ENCODE measurements around the gene TMPRSS12. TPM values are rescaled to one million over a fixed set of nuclear protein-coding genes. Genes with fewer than 3 reads are reported as not detected.

The TMPRSS12 gene
- total and polyA plus RNA-seq, 2 experiments from 2014 or later = not detected

DNA sequence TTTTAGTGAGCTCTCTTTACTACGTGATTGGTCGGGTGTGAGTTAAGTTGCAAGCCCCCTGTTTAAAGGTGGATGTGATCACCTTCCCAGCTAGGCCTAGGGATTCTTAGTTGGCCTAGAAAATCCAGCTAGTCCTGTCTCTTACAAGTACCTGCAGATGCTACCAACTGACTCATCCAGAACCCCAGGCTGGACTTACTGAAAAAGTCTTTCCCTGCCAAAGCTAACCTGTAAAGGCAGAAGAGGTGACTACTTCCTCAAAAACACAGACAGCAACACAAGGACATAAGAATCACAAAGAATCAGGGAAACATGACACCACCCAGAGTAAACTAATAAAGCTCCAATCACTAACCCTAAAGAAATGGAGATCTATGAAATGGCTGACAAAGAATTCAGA is 70.5 kb downstream of the TMPRSS12 start:
- ATAC-seq = no peak
- Histone ChIP-seq H3K4me3 (no peak overlapping the region), H3F3A (replicated peaks; ENCODE audit: low read depth) (no peaks in the 10 kb centered on the region), H3K9me2 (ENCODE audit: insufficient read depth) (no peaks in the 10 kb centered on the region), H3K36me3 (ENCODE audit: insufficient read depth) (peaks cover 12% of the 10 kb centered on the region; the same call in 1 of the 2 replicates), H3K27ac (ENCODE audit: low read depth) (no peak overlapping the region), H4K20me1 (replicated peaks; ENCODE audit: insufficient read depth) (no peaks in the 10 kb centered on the region), H2AFZ (no peak overlapping the region), H3K79me2 (replicated peaks; ENCODE audit: insufficient read depth) (no peaks in the 10 kb centered on the region), H3K27me3 (ENCODE audit: insufficient read depth) (no peaks in the 10 kb centered on the region), H3K4me2 (no peak overlapping the region), H3K4me1 (ENCODE audit: insufficient read depth) (peaks cover 9% of the 10 kb centered on the region; the same call in 1 of the 2 replicates)
- TF ChIP-seq JUNB (IDR thresholded peaks at IDR 0.05; ENCODE audit: unreplicated experiment) (no peak), NANOG (IDR thresholded peaks at IDR 0.05; ENCODE audit: borderline replicate concordance) (no peak), EZH2phosphoT487 (IDR thresholded peaks at IDR 0.05; ENCODE audit: unreplicated experiment) (no peak), EZH2 (IDR thresholded peaks at IDR 0.05; ENCODE audit: low read depth, unreplicated experiment) (no peak), CREB1 (CRISPR knock-in tag; IDR thresholded peaks at IDR 0.05; ENCODE audit: low read depth) (no peak), STAT1 (IDR thresholded peaks at IDR 0.05; ENCODE audit: unreplicated experiment) (no peak), ZNF114 (CRISPR knock-in tag; IDR thresholded peaks at IDR 0.05) (no peak), POLR2AphosphoS5 (IDR thresholded peaks at IDR 0.05; ENCODE audit: low read depth) (no peak), ZNF331 (CRISPR knock-in tag; IDR thresholded peaks at IDR 0.05; ENCODE audit: low read depth) (no peak)
- TF ChIP-seq, protein P1, sequence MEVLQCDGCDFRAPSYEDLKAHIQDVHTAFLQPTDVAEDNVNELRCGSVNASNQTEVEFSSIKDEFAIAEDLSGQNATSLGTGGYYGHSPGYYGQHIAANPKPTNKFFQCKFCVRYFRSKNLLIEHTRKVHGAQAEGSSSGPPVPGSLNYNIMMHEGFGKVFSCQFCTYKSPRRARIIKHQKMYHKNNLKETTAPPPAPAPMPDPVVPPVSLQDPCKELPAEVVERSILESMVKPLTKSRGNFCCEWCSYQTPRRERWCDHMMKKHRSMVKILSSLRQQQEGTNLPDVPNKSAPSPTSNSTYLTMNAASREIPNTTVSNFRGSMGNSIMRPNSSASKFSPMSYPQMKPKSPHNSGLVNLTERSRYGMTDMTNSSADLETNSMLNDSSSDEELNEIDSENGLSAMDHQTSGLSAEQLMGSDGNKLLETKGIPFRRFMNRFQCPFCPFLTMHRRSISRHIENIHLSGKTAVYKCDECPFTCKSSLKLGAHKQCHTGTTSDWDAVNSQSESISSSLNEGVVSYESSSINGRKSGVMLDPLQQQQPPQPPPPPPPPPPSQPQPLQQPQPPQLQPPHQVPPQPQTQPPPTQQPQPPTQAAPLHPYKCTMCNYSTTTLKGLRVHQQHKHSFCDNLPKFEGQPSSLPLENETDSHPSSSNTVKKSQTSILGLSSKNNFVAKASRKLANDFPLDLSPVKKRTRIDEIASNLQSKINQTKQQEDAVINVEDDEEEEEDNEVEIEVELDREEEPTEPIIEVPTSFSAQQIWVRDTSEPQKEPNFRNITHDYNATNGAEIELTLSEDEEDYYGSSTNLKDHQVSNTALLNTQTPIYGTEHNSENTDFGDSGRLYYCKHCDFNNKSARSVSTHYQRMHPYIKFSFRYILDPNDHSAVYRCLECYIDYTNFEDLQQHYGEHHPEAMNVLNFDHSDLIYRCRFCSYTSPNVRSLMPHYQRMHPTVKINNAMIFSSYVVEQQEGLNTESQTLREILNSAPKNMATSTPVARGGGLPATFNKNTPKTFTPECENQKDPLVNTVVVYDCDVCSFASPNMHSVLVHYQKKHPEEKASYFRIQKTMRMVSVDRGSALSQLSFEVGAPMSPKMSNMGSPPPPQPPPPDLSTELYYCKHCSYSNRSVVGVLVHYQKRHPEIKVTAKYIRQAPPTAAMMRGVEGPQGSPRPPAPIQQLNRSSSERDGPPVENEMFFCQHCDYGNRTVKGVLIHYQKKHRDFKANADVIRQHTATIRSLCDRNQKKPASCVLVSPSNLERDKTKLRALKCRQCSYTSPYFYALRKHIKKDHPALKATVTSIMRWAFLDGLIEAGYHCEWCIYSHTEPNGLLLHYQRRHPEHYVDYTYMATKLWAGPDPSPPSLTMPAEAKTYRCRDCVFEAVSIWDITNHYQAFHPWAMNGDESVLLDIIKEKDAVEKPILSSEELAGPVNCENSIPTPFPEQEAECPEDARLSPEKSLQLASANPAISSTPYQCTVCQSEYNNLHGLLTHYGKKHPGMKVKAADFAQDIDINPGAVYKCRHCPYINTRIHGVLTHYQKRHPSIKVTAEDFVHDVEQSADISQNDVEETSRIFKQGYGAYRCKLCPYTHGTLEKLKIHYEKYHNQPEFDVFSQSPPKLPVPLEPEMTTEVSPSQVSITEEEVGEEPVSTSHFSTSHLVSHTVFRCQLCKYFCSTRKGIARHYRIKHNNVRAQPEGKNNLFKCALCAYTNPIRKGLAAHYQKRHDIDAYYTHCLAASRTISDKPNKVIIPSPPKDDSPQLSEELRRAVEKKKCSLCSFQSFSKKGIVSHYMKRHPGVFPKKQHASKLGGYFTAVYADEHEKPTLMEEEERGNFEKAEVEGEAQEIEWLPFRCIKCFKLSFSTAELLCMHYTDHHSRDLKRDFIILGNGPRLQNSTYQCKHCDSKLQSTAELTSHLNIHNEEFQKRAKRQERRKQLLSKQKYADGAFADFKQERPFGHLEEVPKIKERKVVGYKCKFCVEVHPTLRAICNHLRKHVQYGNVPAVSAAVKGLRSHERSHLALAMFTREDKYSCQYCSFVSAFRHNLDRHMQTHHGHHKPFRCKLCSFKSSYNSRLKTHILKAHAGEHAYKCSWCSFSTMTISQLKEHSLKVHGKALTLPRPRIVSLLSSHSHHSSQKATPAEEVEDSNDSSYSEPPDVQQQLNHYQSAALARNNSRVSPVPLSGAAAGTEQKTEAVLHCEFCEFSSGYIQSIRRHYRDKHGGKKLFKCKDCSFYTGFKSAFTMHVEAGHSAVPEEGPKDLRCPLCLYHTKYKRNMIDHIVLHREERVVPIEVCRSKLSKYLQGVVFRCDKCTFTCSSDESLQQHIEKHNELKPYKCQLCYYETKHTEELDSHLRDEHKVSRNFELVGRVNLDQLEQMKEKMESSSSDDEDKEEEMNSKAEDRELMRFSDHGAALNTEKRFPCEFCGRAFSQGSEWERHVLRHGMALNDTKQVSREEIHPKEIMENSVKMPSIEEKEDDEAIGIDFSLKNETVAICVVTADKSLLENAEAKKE (CRISPR knock-in tag; IDR thresholded peaks at IDR 0.05) = no peak
- TF ChIP-seq, protein P2, sequence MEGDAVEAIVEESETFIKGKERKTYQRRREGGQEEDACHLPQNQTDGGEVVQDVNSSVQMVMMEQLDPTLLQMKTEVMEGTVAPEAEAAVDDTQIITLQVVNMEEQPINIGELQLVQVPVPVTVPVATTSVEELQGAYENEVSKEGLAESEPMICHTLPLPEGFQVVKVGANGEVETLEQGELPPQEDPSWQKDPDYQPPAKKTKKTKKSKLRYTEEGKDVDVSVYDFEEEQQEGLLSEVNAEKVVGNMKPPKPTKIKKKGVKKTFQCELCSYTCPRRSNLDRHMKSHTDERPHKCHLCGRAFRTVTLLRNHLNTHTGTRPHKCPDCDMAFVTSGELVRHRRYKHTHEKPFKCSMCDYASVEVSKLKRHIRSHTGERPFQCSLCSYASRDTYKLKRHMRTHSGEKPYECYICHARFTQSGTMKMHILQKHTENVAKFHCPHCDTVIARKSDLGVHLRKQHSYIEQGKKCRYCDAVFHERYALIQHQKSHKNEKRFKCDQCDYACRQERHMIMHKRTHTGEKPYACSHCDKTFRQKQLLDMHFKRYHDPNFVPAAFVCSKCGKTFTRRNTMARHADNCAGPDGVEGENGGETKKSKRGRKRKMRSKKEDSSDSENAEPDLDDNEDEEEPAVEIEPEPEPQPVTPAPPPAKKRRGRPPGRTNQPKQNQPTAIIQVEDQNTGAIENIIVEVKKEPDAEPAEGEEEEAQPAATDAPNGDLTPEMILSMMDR (conservative IDR thresholded peaks at IDR 0.05; ENCODE audit: low read depth in 2 of 2) = no peak
- TF ChIP-seq, protein P3, sequence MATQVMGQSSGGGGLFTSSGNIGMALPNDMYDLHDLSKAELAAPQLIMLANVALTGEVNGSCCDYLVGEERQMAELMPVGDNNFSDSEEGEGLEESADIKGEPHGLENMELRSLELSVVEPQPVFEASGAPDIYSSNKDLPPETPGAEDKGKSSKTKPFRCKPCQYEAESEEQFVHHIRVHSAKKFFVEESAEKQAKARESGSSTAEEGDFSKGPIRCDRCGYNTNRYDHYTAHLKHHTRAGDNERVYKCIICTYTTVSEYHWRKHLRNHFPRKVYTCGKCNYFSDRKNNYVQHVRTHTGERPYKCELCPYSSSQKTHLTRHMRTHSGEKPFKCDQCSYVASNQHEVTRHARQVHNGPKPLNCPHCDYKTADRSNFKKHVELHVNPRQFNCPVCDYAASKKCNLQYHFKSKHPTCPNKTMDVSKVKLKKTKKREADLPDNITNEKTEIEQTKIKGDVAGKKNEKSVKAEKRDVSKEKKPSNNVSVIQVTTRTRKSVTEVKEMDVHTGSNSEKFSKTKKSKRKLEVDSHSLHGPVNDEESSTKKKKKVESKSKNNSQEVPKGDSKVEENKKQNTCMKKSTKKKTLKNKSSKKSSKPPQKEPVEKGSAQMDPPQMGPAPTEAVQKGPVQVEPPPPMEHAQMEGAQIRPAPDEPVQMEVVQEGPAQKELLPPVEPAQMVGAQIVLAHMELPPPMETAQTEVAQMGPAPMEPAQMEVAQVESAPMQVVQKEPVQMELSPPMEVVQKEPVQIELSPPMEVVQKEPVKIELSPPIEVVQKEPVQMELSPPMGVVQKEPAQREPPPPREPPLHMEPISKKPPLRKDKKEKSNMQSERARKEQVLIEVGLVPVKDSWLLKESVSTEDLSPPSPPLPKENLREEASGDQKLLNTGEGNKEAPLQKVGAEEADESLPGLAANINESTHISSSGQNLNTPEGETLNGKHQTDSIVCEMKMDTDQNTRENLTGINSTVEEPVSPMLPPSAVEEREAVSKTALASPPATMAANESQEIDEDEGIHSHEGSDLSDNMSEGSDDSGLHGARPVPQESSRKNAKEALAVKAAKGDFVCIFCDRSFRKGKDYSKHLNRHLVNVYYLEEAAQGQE (IDR thresholded peaks at IDR 0.05; ENCODE audit: unreplicated experiment) = no peak
- Mint-ChIP-seq H3K4me1 (peaks cover 2% of the 10 kb centered on the region; the same call in 2 of the 3 replicates), H3K36me3 (ENCODE audit: low read depth) (peaks cover 63% of the 10 kb centered on the region), H3K4me3 (no peak overlapping the region), H3K27ac (no peak overlapping the region), H3K9me3 (peaks cover 75% of the 10 kb centered on the region), H3K27me3 (ENCODE audit: insufficient read depth, low read depth, poor library complexity) (no peaks in the 10 kb centered on the region)
- no peak for DNase-seq (ENCODE audit: low spot score)
